ENCODE results near the gene PNKD.

GRCh38 chr2:218393750-218394290 lies 123.5 kb downstream of the PNKD start:
- no peak for TF ChIP-seq CTCF (IDR thresholded peaks at IDR 0.05)
- TF ChIP-seq ZFX (IDR thresholded peaks at IDR 0.05; ENCODE audit: borderline replicate concordance): no peak

Measured in 22Rv1 (cell line).